ENCODE measurements around the gene SEC22C.
A peak's percentile ranks its signal among the peaks of the same experiment; 100 is the strongest.

The SEC22C gene

GRCh38 chr3:42513121-42513520 is 68.6 kb downstream of the SEC22C start:
- no peak for DNase-seq (ENCODE audit: low spot score)

- DNase-seq (ENCODE audit: low spot score), result no peak
Observed at GRCh38 chr3:42511736-42512135, 70.0 kb downstream of the SEC22C start.

GRCh38 chr3:42511201-42511600 is 70.6 kb downstream of the SEC22C start:
- no peak for DNase-seq (ENCODE audit: low spot score)

GRCh38 chr3:42510325-42510724 is 71.4 kb downstream of the SEC22C start:
- DNase-seq (ENCODE audit: low spot score), result no peak

GRCh38 chr3:42509111-42509510 is 72.7 kb downstream of the SEC22C start:
- DNase-seq (ENCODE audit: low spot score), result no peak

DNA sequence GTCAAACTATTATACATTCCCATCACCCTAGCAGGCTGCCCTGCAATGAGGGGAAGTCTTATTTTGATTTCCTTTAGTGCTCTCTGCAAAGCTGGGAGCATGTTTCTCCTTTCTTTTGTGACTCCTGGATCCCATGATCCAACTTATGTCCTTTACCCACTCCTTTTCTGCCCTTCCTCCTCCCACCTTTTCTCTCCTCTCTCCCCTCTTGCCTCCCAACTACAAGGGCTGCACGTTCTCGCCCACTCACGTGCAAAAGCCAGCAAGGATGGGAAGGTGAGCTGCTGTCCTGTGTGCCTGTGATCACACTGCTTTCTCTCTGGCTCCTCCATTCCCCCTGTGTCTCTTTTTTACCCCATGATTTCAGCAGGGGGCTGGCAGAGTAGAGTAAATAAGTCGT is 73.2 kb downstream of the SEC22C start:
- DNase-seq (ENCODE audit: low spot score), result no peak

GRCh38 chr3:42507761-42508335 is 73.9 kb downstream of the SEC22C start:
- no peak for DNase-seq (ENCODE audit: low spot score)

DNA sequence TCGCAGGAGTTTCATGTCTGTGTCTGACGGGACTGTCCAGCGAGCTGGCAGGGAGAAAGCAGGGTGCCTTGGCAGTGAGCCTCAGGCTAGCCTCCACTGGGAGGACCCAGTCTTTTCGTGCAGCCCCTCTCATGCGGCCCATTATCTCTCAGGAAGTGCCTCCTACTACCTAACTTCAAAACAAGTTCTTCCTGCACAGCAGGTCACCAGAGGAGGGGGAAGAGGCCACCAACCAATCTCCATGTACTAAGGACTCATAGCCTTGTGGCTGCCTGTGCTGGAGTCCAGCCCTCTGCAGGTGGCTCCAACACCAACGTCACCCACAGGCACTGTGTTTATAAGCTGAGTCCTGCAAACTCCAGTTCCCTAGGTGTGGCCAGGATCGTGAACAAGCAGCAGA is 74.5 kb downstream of the SEC22C start:
- DNase-seq (ENCODE audit: low spot score), result no peak

- DNase-seq (ENCODE audit: low spot score), result no peak
Observed at GRCh38 chr3:42505849-42506410, 75.8 kb downstream of the SEC22C start.

- no peak for DNase-seq (ENCODE audit: low spot score)
Observed at GRCh38 chr3:42505128-42505848, 76.5 kb downstream of the SEC22C start.

- DNase-seq (ENCODE audit: low spot score), result no peak
Observed at GRCh38 chr3:42504334-42505127, 77.2 kb downstream of the SEC22C start.

- DNase-seq (ENCODE audit: low spot score), result no peak
Observed at GRCh38 chr3:42503957-42504333, 77.8 kb downstream of the SEC22C start.

DNA sequence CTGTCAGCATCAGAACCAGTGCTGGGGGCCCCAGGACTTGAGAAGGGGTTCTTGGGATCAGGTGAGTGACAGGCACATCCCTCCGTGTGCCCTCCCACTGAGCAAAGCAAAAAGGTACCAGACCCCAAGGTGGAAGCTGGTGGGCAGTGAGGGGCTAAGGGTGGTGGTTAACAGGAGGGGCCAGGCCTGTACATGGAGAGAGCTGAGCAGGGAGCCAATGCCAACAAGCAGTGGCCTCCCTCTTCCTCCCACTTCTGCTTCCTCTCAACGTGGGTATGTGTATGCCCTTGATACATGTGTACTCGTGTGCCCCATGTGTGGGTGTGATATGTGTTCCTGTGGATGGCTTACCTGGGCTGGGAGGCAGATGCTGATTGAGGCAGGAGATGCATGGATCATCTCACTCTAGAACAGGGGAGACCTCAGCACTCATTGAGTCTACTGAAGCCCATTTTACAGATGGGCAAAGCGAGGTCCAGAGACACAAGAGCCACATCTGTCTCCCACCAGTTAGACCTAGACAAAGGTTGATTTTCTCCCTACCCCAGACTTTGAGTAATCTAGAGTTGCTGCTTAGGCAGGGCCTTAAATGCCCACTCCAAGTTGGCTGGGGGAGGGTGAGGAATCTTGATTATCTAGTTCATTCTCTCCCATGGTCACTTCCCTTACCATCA is 78.4 kb downstream of the SEC22C start:
- DNase-seq (ENCODE audit: low spot score), result no peak

DNA sequence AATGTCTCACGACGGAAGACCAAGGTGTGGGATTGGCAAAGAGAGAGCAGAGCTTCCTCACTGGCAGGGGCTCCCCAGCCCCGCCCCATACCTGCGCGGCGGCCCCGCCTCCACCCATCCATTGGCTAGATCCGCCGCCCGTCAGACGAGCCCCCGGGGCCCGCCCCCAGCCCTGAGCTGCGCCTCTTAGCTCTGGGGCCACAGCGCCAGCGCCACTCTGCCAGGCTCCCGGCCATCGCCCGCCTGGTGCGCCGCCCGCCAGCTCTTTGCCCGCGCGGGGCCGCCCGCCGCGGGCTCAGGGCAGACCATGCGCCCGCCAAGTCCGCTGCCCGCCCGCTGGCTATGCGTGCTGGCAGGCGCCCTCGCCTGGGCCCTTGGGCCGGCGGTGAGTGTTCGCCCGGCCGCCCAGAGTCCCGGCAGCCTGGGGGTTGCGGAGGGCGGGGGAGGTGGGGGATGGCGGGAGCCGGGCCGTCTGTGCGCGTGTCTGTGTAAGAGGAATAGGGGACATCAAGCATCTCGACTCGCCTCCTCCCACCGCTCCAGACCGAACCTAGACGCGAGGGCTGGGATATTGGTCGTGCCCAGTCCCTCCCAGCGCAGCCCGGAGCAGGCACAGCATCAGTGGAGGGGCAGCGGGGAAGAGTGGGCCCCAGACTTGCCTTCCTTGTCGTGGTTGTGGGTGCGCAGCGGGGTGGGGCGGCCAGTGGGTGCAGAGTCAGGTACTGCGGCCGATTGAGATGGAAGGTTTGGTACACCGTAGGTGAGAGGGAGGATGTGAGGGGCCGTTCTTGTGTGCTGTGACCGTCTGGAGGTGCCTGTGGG is 79.1 kb downstream of the SEC22C start, which contains the start of gene VIPR1:
Gene VIPR1, plus strand, starts transcription at position 215 of the 822 bp plus-strand sequence. Its CDS starts 93 bp downstream, at position 308.
- DNase-seq (ENCODE audit: low spot score), result peak; percentile 74

DNA sequence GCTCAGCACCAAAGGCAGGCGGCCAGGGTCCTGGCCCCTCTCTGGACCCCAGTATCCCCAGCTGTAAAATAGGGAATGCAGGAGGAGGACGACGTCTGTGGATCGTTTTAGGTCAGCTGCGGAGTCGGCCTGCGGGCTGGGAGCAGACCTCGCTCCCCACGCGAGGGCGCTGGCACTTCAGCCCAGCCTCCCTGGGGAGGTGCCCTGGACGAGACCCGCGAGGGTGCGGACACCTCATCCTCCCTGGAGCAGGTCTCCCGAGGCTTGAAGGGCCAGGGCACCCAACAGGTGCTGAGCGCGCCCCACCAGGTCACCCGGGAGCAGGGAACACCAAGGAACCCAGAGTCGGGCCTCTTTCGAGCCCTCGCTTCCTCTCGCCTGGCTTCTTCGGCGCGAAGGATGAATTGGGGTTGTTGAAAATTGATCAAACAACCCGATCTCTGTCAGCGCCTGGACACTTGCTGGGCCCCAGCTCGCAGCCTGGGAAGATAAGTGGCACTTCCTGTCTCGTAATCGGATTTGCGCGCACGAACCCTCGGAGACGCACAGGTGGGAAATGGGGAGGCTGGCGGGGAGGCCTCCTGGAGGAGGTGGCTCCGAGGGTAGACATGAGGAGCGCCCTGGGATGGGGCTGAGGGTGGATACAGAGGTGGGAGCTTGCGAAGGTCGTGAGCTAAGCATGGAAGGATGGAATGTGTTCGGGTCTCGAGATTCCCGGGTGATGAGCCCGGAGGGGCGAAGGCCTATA is 79.9 kb downstream of the SEC22C start:
- peak; percentile 58 for DNase-seq (ENCODE audit: low spot score)

DNA sequence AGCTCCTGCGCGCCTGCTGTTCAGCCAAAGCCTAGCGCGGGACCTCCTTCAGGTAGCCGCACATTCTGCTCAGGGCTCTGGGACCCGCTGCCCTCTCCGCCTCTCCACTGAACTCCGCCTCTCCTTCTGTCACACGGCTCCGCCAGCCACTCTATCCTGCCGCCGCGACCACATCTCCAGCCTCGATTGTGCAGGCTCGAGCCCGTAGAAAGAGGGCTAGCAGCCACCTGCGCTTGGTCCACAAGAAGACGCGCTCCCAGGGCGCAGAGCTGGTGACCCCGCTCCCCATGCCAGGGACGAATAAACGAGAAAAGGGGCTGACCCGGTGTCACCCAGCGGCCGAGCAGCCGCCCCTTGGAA is 80.5 kb downstream of the SEC22C start:
- no peak for DNase-seq (ENCODE audit: low spot score)

- no peak for DNase-seq (ENCODE audit: low spot score)
Observed at GRCh38 chr3:42500909-42501308, 80.9 kb downstream of the SEC22C start.

DNA sequence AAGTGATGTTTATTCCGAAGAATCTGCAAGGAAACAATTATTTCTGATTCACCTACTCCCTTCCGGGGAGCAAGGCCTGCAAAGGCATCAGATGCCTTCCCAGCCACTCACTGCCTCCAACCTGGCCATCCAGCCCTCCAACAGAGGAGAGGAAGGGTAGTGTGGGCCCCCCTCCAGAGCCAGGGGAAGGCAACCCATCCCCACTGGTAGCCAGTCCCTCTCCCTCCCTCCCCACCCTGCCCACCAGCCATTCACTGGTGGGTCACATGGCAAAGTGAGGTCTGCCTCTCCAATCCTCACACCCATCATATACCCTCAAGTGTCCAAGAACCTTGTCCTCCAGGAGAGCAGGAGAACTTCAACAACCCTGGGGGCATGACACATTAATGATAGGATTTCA is 81.7 kb downstream of the SEC22C start:
- DNase-seq (ENCODE audit: low spot score), result no peak

DNA sequence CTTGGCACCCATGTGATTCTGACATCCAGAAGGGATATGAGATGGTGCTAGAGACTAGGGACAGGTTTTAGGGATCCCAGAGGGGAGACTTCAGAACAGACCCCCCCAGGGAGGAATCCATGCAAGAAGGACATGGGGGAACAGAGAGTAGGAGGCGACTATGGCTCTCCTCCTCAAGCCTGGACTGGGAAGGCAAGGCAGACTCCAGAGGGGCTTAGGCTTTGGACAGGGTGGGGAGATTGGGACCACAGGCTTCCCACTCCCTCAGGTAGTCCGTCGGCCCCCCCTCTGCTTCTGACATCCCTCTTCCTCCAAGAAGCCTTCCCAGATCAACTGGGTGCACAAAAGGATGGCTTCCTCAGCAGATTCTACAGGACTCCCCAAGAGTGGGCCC is 82.3 kb downstream of the SEC22C start:
- DNase-seq (ENCODE audit: low spot score), result no peak

GRCh38 chr3:42498791-42499477 is 82.8 kb downstream of the SEC22C start:
- no peak for DNase-seq (ENCODE audit: low spot score)
